GM12801 (cell line): Measurements from ENCODE around the gene STMN3.

Experiments used
- CTCF ChIP-seq: IDR thresholded peaks from one replicate; pipeline ENCODE4 v1.5.1; 2011; ENCODE audit warnings: control low read depth; ENCODE audit not compliant: insufficient read length; ENCODE audit errors: extremely low read depth

The STMN3 gene

DNA sequence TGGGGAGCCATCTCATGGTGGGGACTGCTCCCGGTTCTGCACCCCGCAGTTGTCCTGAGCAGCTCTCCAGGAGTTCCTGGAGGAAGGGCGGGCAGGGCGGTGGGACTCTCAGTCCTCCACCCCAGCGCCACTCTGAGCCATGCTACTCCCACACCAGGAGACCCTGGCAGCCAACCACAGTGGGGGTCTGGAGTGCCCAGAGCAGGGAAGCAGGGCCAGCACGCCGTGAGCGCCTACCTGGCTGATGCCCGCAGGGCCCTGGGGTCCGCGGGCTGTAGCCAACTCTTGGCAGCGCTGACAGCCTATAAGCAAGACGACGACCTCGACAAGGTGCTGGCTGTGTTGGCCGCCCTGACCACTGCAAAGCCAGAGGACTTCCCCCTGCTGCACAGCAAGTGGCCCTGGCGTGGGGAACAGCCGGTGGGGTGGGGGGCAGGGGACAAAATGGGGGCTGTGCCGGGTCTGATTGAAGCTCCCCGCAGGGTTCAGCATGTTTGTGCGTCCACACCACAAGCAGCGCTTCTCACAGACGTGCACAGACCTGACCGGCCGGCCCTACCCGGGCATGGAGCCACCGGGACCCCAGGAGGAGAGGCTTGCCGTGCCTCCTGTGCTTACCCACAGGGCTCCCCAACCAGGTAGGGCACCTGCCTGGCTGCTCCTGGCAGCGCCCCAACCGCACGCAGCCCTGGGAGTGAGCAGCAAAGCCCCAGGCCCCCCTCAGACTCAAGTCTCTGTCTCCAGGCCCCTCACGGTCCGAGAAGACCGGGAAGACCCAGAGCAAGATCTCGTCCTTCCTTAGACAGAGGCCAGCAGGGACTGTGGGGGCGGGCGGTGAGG is 41.6 kb upstream of the STMN3 start:
- no peak for TF ChIP-seq CTCF

DNA sequence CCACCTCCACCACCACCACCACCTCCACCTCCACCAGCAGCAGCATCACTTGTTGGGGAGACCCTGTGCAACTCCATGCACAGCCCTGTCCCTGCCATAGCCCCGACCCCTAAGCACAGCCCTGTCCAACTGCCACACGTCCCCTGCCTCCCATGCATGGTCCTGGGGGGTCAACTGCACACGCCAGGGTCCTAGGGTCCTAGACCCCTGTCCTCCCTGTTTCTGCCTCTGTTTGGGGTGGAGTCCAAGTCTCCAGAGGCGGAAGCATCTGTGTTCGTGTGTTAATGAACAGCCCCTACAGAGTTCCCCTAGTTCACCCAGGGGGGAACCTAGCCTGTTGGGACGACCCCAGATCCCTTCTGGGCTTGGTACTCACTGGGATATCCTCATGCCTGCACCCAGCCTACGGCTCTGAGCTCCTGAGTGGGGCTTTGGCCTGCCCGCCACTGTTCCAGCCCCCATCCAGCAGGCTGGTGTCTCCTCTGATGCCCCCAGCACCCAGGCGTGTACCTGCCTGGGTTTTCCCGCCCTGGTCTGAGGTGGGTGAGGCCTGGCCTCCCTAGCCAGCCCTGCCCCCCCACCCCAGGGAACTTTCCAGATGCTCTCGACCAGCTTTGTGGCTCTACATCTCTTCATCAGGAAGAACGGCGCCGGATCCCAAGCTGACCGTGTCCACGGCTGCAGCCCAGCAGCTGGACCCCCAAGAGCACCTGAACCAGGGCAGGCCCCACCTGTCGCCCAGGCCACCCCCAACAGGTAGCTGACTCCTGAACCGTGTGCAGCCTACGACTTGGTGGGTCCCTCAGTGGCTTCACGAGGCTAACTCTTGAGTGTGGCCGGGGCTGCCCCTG is 40.7 kb upstream of the STMN3 start:
- no peak for TF ChIP-seq CTCF

DNA sequence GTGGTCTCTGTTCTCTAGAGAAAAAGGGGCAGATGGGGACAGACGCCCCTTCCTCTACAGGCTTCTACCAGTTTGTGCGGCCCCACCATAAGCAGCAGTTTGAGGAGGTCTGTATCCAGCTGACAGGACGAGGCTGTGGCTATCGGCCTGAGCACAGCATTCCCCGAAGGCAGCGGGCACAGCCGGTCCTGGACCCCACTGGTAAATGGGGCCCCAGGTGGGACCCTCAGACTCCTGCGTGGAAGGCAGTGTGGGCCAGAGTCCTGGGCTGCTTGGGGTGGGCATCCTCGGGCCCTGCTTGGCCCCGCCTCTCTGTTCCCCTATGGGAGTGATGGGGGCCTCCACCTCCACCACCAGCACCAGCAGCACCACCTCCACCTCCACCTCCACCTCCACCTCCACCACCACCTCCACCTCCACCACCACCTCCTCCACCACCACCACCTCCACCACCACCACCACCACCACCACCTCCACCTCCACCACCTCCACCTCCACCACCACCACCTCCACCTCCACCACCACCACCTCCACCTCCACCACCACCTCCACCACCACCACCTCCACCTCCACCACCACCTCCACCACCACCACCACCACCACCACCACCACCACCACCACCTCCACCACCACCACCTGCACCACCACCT is 40.0 kb upstream of the STMN3 start:
- TF ChIP-seq CTCF, result no peak

DNA sequence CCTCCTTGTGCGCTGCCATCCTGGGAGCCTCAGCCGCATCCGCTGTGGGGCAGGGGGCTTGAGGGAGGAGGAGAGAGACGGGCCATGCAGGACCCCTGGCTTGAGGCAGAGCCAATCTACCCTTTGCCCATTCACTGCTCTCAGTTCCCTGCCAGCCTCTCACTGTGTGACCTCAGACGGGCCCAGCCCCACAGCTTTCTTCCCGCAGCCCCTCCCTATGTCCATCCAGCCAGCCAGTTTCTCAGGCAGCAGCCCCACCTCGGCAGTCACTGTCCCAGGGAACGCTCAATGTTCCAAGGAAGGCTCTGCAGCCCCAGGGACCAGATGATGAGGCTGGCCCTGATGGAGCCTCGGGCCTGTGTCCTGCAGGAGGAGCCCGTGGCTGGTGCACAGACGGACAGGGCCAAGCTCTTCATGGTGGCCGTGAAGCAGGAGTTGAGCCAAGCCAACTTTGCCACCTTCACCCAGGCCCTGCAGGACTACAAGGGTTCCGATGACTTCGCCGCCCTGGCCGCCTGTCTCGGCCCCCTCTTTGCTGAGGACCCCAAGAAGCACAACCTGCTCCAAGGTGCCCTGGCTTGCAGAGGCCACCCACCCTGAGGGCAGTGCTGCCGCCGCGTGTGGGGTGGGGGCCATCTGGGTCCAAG is 39.3 kb upstream of the STMN3 start:
- no peak for TF ChIP-seq CTCF

- no peak for TF ChIP-seq CTCF
These were observed 38.6 kb upstream of the STMN3 start for GRCh38 chr20:63691711-63692435.

DNA sequence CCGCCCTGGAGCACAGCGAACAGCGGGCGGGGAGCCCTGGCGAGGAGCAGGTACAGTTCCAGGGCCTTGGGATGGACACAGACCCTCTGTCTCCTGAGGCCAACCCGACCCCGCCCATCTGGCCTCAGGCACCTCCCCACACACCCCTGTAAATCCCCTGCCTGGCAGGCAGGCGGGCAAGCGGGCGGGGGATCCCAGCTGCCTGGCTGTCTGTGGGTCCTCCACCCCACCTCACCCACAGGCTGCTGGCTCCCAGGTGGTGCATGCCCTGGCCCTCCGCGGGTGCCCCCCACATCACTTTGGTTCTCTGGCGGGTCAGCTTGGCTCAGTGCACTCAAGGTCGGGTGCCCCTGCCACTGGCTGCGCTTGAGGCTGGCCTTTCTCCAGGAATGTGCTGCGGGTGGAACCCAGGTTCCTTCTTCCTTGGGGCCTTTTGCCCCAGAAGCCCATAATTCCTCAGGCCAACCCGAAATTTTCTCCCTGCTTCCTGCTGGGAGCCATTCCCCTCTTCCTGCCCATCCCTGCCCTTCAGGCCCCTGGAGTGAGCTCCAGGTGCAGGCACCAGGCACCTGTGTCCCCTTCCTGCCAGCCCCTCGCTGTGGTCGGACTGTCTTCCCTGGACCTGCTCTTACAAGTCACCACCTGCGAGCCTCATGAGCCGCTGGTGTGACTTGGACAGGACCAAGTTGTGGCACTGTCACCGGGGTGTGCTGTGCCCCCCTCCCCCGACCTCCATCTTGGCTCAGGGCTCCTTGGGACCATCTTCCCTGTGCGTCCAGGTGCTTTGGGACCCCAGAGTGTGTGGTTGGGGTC is 37.9 kb upstream of the STMN3 start:
- TF ChIP-seq CTCF, result no peak
